Body of pancreas (tissue), 4 donors: Measurements from ENCODE around the gene CAPN12.

ENCODE experiments used
- CTCF ChIP-seq, 7 experiments: fragments of 450-650 bp in 4 of 7; fragments of 200-600 bp in 3 of 7; sonication (generic) in 3 of 7; IDR thresholded peaks; one replicate each; pipeline ENCODE4 v1.5.1; 2016 to 2019; ENCODE audit warnings: antibody characterized with exemption in 7 of 7
- POLR2A ChIP-seq, 3 donors: fragments of 450-650 bp; IDR thresholded peaks; one replicate each; pipeline ENCODE4 v1.6.1; 2016; ENCODE audit warnings: antibody characterized with exemption in 3 of 3, mild to moderate bottlenecking in 2 of 3

GRCh38 chr19:38690832-38691231 is 53.4 kb downstream of the CAPN12 start:
- no peak for TF ChIP-seq CTCF (IDR thresholded peaks at IDR 0.05)
- no peak for TF ChIP-seq POLR2A (IDR thresholded peaks at IDR 0.05)
